Hepatocyte (in vitro differentiated cells): ENCODE measurements around the gene ADSS2. TPM values are rescaled to one million over a fixed set of nuclear protein-coding genes. Genes with fewer than 3 reads are reported as not detected.

Source experiments
- DNase-seq: peaks from one replicate; pipeline ENCODE4 v3.0.0-alpha.2; 2016; ENCODE audit warnings: low spot score
- H2AFZ ChIP-seq: fragments of 200-600 bp; sonication (generic); 2 replicates; pipeline ENCODE4 v1.6.0; 2016; ENCODE audit warnings: antibody characterized with exemption, mild to moderate bottlenecking
- H3K27ac ChIP-seq: fragments of 200-600 bp; sonication (generic); 2 replicates; pipeline ENCODE4 v1.5.1; 2016; ENCODE audit warnings: mild to moderate bottlenecking
- H3K27me3 ChIP-seq: fragments of 200-600 bp; sonication (generic); 2 replicates; pipeline ENCODE4 v1.6.1; 2016
- H3K36me3 ChIP-seq: fragments of 200-600 bp; sonication (generic); replicated peaks from 2 replicates; pipeline ENCODE4 v1.5.1; 2016; ENCODE audit warnings: low read depth; ENCODE audit not compliant: insufficient read depth
- H3K4me1 ChIP-seq: fragments of 200-600 bp; sonication (generic); 2 replicates; pipeline ENCODE4 v1.5.1; 2016; ENCODE audit warnings: mild to moderate bottlenecking, moderate library complexity; ENCODE audit not compliant: insufficient read depth
- H3K4me2 ChIP-seq: fragments of 200-600 bp; sonication (generic); 2 replicates; pipeline ENCODE4 v1.6.0; 2016
- H3K4me3 ChIP-seq: fragments of 200-600 bp; sonication (generic); 2 replicates; pipeline ENCODE4 v1.5.1; 2016; ENCODE audit warnings: mild to moderate bottlenecking
- H3K79me2 ChIP-seq: fragments of 200-600 bp; sonication (generic); 2 replicates; pipeline ENCODE4 v1.6.0; 2017; ENCODE audit warnings: mild to moderate bottlenecking
- H3K9me2 ChIP-seq: fragments of 200-600 bp; sonication (generic); replicated peaks from 2 replicates; pipeline ENCODE4 v1.6.0; 2017; ENCODE audit warnings: mild to moderate bottlenecking; ENCODE audit not compliant: insufficient read depth
- H3K9me3 ChIP-seq: fragments of 200-600 bp; sonication (generic); 2 replicates; pipeline ENCODE4 v1.5.1; 2016; ENCODE audit warnings: low read depth, mild to moderate bottlenecking
- H4K20me1 ChIP-seq: fragments of 200-600 bp; sonication (generic); 2 replicates; pipeline ENCODE4 v1.6.0; 2016; ENCODE audit warnings: mild to moderate bottlenecking; ENCODE audit not compliant: insufficient read depth, poor library complexity, severe bottlenecking
- EZH2 ChIP-seq: fragments of 200-600 bp; sonication (generic); IDR thresholded peaks from 2 replicates; pipeline ENCODE4 v1.6.1; 2016; ENCODE audit warnings: antibody characterized with exemption, mild to moderate bottlenecking, borderline replicate concordance
- EZH2phosphoT487 ChIP-seq: fragments of 200-600 bp; sonication (generic); IDR thresholded peaks from one replicate; pipeline ENCODE4 v1.6.1; 2018; ENCODE audit warnings: antibody characterized with exemption, mild to moderate bottlenecking, low read depth, moderate library complexity; ENCODE audit not compliant: unreplicated experiment, severe bottlenecking
- WGBS: methylation state at CpG from one replicate; pipeline ENCODE4 v1.1.6; 2016; ENCODE audit warnings: low lambda C conversion rate; ENCODE audit errors: missing lambda C conversion rate; 5-methylcytosine and 5-hydroxymethylcytosine counted together
- polyA plus RNA-seq: library from polyadenylated mRNA; unstranded; fragments of >200 nt; fragmentation: Nextera tagmentation; extraction: Ambion mirVana; gene quantifications from 2 replicates; pipeline ENCODE4 v1.2.1, GENCODE V29; 2016
- total RNA-seq: library from RNA; depleted of rRNA; stranded (reverse); fragments of >200 nt; gene quantifications from 2 replicates; pipeline ENCODE4 v1.2.3, GENCODE V29; 2014
- TF ChIP-seq, protein P1 (sequence below): fragments of 200-600 bp; sonication (generic); IDR thresholded peaks from 2 replicates; pipeline ENCODE4 v1.5.1; 2016; ENCODE audit warnings: antibody characterized with exemption, mild to moderate bottlenecking; ENCODE audit not compliant: poor library complexity

Gene ADSS2
- total and polyA plus RNA-seq, 2 experiments from 2014 or later, result 24.2 to 42.3 TPM

DNA sequence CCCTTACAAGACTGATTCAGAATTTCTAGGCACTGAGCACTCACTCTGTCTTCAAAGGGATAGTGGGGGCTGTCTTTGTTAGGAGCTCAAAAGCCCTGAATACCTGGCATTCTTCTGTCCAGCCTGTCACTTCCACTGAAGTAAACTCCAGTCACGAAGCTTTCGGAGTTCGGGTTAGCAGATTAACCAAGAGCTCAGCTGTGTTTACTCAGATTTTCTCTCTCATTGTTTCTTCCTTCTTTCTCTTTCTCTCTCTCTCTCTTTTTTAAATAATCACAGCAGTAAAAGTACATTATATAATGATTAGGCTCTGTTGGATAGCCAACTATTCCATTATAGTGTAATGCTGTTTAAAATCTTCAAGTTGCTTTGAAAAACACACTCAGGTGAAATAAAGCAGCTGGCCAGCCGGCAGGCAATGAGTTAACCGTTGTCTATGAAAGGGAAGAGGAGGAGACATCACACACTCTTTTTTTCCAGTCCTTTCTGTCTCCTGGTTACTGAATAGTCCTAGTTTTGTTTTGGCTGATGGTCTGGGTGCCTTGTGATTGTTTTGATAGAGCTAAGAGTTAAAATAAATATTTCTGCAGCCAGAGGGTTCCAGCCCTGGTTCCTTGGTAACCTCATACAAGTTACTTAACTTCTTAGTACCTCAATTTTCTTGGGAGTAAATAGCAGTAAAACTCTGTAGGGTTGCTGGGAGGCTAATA lies 89.8 kb downstream of the ADSS2 start:
- peak; percentile 56 for DNase-seq
- H3K9me3 ChIP-seq, result no peaks in the 10 kb centered on the region
- peaks cover 14% of the 10 kb centered on the region for H3K4me1 ChIP-seq
- H3K4me2 ChIP-seq, result peak overlapping the region; percentile 66
- H2AFZ ChIP-seq, result peak overlapping the region; percentile 35
- H3K36me3 ChIP-seq, result no peaks in the 10 kb centered on the region
- no peaks in the 10 kb centered on the region for H3K79me2 ChIP-seq
- TF ChIP-seq EZH2, result no peak
- TF ChIP-seq, protein P1, sequence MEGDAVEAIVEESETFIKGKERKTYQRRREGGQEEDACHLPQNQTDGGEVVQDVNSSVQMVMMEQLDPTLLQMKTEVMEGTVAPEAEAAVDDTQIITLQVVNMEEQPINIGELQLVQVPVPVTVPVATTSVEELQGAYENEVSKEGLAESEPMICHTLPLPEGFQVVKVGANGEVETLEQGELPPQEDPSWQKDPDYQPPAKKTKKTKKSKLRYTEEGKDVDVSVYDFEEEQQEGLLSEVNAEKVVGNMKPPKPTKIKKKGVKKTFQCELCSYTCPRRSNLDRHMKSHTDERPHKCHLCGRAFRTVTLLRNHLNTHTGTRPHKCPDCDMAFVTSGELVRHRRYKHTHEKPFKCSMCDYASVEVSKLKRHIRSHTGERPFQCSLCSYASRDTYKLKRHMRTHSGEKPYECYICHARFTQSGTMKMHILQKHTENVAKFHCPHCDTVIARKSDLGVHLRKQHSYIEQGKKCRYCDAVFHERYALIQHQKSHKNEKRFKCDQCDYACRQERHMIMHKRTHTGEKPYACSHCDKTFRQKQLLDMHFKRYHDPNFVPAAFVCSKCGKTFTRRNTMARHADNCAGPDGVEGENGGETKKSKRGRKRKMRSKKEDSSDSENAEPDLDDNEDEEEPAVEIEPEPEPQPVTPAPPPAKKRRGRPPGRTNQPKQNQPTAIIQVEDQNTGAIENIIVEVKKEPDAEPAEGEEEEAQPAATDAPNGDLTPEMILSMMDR, result no peak
- no peak for TF ChIP-seq EZH2phosphoT487
- no peak overlapping the region for H3K4me3 ChIP-seq
- H3K27me3 ChIP-seq, result no peaks in the 10 kb centered on the region
- H4K20me1 ChIP-seq, result no peaks in the 10 kb centered on the region
- H3K9me2 ChIP-seq, result no peaks in the 10 kb centered on the region
- peak overlapping the region; percentile 83 for H3K27ac ChIP-seq
- 3% methylated on average over 5 of the region's 5 CpGs for WGBS

Other genes starting within 250 kb of the ADSS2 start
- 1.0 and 1.7 TPM in 2 replicates for gene CATSPERE, start 9.4 kb upstream of the ADSS2 start, total RNA-seq
- gene CATSPERE, start 9.4 kb upstream of the ADSS2 start, polyA plus RNA-seq, result 1.2 and 2.3 TPM in 2 replicates
- 48.2 and 48.6 TPM in 2 replicates for gene DESI2, start 201.2 kb upstream of the ADSS2 start, total RNA-seq
- gene DESI2, start 201.2 kb upstream of the ADSS2 start, polyA plus RNA-seq, result 20.5 and 31.5 TPM in 2 replicates